A549 (cell line): Measurements from ENCODE around the gene MAPK8IP3.

Experiments
- CBX8 ChIP-seq: fragments of 200-600 bp; sonication (generic); IDR thresholded peaks from 2 replicates; pipeline ENCODE4 v1.6.1; 2016
- CTCF ChIP-seq: fragments of >200 bp; sonication (Bioruptor Twin); formaldehyde crosslinking; IDR thresholded peaks from 3 replicates; pipeline ENCODE4 v1.5.1; 2016
- EP300 ChIP-seq, 2 experiments: fragments of >200 bp; sonication (Bioruptor Twin); formaldehyde crosslinking; IDR thresholded peaks; 2 replicates in 1 of 2; 3 replicates in 1 of 2; pipeline ENCODE4 v1.6.1; 2016 to 2017
- HDAC2 ChIP-seq: fragments of 200-600 bp; sonication (generic); IDR thresholded peaks from 2 replicates; pipeline ENCODE4 v1.6.1; 2016
- HES2 ChIP-seq: fragments of >200 bp; sonication (Bioruptor Twin); formaldehyde crosslinking; IDR thresholded peaks from 2 replicates; pipeline ENCODE4 v1.6.1; 2016
- HEYL ChIP-seq: fragments of 250-450 bp; sonication (Bioruptor Pico); IDR thresholded peaks from 2 replicates; pipeline ENCODE4 v1.8.0; 2021; ENCODE audit warnings: mild to moderate bottlenecking, moderate library complexity
- MAX ChIP-seq: IDR thresholded peaks from 2 replicates; pipeline ENCODE4 v1.6.1; 2012
- NPAS2 ChIP-seq: fragments of 250-450 bp; sonication (Bioruptor Pico); IDR thresholded peaks from 2 replicates; pipeline ENCODE4 v1.8.0; 2022; ENCODE audit warnings: mild to moderate bottlenecking, moderate library complexity, borderline replicate concordance
- PHF8 ChIP-seq: fragments of 200-600 bp; sonication (generic); IDR thresholded peaks from 2 replicates; pipeline ENCODE4 v1.6.1; 2016; ENCODE audit warnings: low read depth, mild to moderate bottlenecking, antibody characterized with exemption, moderate library complexity, borderline replicate concordance
- POLR2A ChIP-seq: IDR thresholded peaks from 2 replicates; pipeline ENCODE4 v1.6.1; 2012; ENCODE audit warnings: mild to moderate bottlenecking, low read length
- RAD21 ChIP-seq, 2 experiments: fragments of >200 bp in 1 of 2; sonication (Bioruptor Twin) in 1 of 2; formaldehyde crosslinking in 1 of 2; IDR thresholded peaks in 1 of 2; conservative IDR thresholded peaks in 1 of 2; 2 replicates in 1 of 2; 3 replicates in 1 of 2; pipeline ENCODE4 v1.6.1; 2012 to 2018; ENCODE audit warnings: inconsistent platforms in 1 of 2
- RFX5 ChIP-seq: fragments of 450-650 bp; IDR thresholded peaks from 2 replicates; pipeline ENCODE4 v1.7.1; 2014; ENCODE audit warnings: antibody characterized with exemption, mild to moderate bottlenecking, moderate library complexity
- SMC3 ChIP-seq: fragments of >200 bp; sonication (Bioruptor Twin); formaldehyde crosslinking; IDR thresholded peaks from 3 replicates; pipeline ENCODE4 v1.6.1; 2018; ENCODE audit warnings: inconsistent platforms
- SREBF2 ChIP-seq: fragments of 450-650 bp; IDR thresholded peaks from 2 replicates; pipeline ENCODE4 v1.6.1; 2014; ENCODE audit warnings: mild to moderate bottlenecking, moderate library complexity

- no peak for TF ChIP-seq CTCF
- TF ChIP-seq HDAC2, result no peak
- TF ChIP-seq CBX8, result no peak
- no peak for TF ChIP-seq EP300 (IDR thresholded peaks at IDR 0.05)
- no peak for TF ChIP-seq RAD21 (conservative IDR thresholded peaks at IDR 0.05 in 1 of 2, IDR thresholded peaks at IDR 0.05 in 1 of 2)
- no peak for TF ChIP-seq MAX
- TF ChIP-seq NPAS2 (CRISPR knock-in tag), result no peak
- no peak for TF ChIP-seq POLR2A
- no peak for TF ChIP-seq SREBF2
- no peak for TF ChIP-seq RFX5
- TF ChIP-seq HES2, result no peak
- TF ChIP-seq HEYL, result no peak
- no peak for TF ChIP-seq PHF8
- TF ChIP-seq SMC3, result no peak
These were observed 66.4 kb downstream of the MAPK8IP3 start, which contains the start of gene EME2 for GRCh38 chr16:1772362-1772907.
